GM19351 (cell line): ENCODE results near the gene HEY2.
"Not testable (repeated sequence)": the region's sequence is repeated elsewhere in the genome, so short reads cannot be mapped to it uniquely, and the experiment has no call there.

Experiments
- ATAC-seq: cut with Tn5 transposase; IDR thresholded peaks from one replicate; pipeline ENCODE4 v1.9.1; 2021; ENCODE audit warnings: mild to moderate bottlenecking, moderate library complexity; ENCODE audit not compliant: unreplicated experiment

The HEY2 gene

DNA sequence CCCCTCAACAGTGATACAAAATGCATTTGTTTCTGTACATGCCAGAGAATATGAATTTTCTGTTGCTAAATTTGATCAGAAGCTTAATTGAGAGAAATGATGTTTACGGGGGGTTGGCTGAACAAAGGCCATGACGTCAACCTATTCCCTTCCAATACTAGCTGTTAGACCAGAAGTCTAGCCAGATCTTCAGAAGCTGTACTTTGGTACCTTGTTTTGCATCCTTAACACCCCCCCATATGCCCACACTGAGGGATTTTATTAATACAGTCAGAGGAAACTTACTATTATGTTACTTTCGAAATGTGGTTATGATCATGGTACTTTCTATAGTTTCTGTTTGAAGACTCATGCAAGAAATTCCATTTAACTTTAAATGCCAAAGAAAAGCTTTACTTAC is 44.4 kb downstream of the HEY2 start:
- ATAC-seq = no peak

GRCh38 chr6:125794342-125795137 is 45.1 kb downstream of the HEY2 start:
- no peak for ATAC-seq

DNA sequence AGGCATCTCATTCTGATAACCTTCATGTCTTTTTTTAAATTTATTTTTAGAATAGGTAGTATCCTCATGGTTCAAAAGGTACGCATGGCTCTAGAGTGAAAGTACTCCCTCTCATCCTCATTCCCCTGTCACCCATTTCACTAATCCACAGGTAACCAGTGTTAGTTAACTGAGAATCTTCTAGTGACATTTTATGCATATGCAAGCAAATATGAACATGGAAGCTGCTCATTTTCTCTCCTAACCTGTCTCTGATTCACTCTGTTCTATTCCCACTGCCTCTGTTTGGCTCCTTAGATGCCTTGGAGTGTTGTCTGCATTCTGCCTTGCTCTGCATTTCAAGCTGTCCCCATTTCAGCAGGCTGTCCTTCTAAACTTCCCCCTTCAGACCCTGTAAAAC is 45.9 kb downstream of the HEY2 start:
- no peak for ATAC-seq

DNA sequence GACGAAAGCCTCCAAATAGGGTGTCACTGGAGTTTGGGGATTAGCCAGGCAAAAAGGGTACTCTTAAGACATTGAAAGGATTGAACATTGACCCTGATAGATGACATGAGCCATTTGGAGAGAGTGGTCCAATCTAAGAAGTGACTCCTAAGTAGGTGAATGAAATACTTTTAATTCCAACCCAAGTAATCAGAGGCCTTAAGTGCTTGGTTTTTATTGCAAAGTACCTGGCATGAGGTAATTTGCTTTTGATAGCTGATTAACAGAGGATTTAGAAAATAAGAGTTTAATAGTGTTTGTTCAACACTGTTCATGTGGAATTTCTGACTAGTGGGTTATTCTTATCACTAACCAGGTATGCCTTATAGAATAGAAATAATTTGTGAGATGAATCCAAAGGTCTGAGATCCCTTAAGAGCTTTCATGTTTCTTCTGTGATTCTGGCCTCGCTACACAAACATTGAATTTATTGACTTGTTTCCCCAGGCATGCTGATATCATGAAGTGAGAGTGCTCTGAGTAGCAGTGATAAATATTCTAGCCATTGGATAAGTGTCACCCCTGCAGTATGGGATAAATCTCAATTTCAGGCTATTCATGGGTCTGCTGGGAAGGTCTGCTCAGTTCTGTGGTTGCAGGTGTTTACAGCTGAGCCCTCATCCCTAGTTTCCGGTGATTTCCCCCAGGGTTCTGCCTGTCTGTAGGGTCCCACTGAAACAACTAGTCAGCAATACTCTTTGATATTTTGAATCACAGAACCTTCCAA is 47.9 kb downstream of the HEY2 start:
- no peak for ATAC-seq

GRCh38 chr6:125797886-125798444 is 48.5 kb downstream of the HEY2 start:
- no peak for ATAC-seq

DNA sequence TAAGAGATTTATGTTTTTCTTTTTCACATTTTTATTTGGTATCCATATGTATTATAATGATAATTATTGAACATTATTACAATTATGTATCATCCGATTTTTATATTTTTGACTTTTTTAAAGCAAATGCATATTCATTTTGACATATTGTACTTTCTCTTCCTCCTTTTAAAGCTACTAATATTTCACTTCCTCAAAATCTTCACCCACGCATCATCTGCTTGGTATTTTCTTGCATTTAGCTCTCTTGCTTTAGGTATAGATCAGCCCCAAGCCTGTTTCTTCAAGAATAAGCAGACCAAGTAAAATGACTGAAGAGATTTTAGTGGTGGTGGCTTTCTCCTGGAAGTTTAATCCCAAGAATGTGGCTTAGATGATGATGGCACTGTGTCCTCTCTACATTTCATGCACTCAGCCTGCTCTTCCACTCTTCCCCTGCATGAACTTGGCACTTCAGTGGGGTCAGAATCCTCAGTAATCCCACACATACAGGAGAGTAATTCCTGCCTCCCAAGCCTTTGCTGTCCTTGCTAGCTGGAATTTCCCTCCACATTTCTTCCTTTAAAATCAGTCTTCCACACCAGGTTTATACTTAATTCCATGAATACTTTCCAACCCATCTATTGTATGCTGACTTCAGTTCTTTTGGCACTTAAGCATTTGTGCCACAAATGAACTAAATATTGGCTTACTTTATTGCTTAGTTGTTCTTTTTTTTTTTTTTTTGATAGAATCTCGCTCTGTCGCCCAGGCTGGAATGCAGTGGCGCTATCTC is 49.5 kb downstream of the HEY2 start:
- peak; percentile 91 for ATAC-seq

DNA sequence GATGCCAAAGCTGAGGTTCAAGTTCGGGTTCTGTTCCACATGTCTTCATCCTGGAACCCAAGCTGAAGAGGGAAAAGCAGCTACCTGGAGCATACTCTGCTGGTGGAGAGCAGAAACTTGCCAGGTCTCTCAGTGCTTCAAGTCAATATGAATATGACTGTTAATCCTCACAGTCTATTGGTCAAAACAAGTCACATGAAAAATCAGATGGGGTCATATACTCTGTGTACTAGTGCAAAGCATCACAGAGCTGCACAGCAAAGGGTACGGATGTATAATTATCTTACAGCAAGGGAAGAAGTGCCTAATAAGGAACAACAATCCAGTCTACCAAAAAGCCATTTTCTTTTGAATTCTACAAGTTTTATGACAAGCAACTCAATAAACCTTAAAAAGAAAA is 53.0 kb downstream of the HEY2 start:
- no peak for ATAC-seq

GRCh38 chr6:125802943-125803377 is 53.5 kb downstream of the HEY2 start:
- peak; percentile 13 for ATAC-seq

DNA sequence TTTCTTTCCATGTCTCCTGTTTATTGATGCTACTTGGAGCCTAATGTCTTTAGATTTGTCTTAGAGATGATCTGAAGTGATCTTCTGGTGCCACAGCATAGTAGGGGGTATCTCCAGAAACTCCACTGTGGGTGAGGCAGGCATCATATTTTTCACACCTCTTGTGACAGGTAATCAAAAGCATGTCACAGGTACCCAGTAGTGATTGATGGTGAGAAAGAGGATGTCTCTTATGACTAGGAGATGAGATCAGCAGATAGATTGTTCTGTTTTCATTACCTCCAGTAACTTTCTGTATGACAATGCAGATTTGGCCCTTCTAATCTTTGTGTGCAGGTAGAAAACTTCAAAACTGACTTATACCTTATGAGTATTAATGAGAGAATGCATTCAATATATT is 54.8 kb downstream of the HEY2 start:
- ATAC-seq = peak; percentile 72

DNA sequence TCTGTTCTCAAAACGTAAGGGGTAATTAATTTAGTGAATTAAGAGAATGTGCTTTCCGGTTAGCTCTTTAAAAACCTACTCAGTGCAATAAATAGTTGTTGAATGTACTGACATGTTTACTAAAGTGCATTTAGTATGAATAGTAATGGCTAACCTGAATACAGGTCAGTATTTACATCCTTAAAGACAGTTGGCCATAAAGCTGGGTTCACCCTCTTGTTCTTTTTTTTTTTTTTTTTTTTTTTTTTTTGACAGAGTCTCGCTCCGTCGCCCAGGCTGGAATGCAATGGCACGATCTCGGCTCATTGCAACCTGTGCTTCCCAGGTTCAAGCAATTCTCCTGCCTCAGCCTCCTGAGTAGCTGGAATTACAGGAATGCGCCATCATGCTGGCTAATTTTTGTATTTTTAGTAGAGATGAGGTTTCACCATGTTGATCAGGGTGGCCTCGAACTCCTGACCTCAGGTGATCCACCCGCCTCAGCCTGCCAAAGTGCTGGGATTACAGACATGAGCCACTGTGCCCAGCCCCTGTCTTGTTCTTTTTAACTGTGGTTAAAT is 55.5 kb downstream of the HEY2 start:
- not testable (repeated sequence) for ATAC-seq

- ATAC-seq = no peak
Measured at GRCh38 chr6:125806813-125807212, 57.4 kb downstream of the HEY2 start.

GRCh38 chr6:125807293-125807692 is 57.9 kb downstream of the HEY2 start:
- ATAC-seq = peak; percentile 36

DNA sequence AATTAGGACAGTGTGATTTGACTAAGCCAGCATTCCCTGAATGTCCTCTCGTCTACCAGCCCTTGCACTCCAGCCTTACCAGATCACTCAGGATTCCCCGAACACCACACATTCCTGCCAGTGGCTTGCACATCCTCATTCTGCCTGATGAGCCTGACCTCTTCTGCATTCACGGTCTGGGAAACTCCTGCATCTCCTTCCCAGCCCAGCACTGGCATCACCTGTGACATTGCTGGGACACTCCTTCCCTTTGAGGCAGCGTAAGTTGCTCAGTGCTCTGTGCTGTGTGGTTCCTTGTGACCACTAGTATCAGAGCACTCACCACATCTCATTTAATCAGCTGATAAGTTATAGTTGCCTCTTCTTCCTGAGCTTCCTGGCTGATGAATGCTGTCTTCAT is 58.6 kb downstream of the HEY2 start:
- ATAC-seq = peak; percentile 18

GRCh38 chr6:125808591-125808990 is 59.2 kb downstream of the HEY2 start:
- no peak for ATAC-seq

DNA sequence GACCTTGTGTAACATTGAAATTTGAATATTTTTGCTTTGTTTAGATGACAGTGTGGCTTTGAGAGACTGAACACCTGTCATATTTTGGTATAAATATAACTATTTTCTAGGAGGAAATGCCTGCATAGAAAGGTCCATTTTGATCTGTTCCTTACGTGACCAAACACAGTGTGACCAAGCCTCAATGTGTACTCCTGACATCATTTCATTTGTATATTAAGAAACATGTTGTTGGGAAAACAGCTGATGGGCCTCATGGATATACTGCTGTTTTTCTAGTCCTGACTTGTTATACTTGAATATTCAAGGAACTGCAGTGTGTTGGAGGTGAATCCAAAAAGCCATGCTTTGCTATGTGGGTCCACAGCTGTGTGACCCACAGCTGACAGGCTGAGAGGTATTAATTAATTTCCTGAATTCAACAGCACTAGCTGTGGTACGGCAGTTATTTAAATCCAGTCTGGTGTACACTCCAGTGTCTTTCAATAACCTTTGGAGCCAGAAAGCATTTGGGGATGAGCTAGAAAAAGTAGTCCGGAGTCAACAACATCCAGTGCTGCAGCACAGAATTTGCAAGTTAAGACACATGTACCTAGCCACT is 60.2 kb downstream of the HEY2 start:
- ATAC-seq = no peak

GRCh38 chr6:125810445-125810844 is 61.0 kb downstream of the HEY2 start:
- no peak for ATAC-seq
